Mucosa of rectum (tissue), 2 donors: ENCODE data around the gene TBC1D24.

Source experiments
- H3K27ac ChIP-seq, 2 donors: one replicate each; pipeline ENCODE4 v1.7.0; 2013; ENCODE audit warnings: inconsistent platforms in 2 of 2, low read depth in 2 of 2, low read length in 2 of 2
- H3K27me3 ChIP-seq, 2 donors: one replicate each; pipeline ENCODE4 v1.7.0; 2013; ENCODE audit warnings: low read length in 2 of 2; ENCODE audit not compliant: control insufficient read depth in 2 of 2, insufficient read depth in 2 of 2
- H3K36me3 ChIP-seq, 2 donors: one replicate each; pipeline ENCODE4 v1.7.0; 2013; ENCODE audit warnings: low read length in 2 of 2; ENCODE audit not compliant: control insufficient read depth in 2 of 2, insufficient read depth in 2 of 2
- H3K4me1 ChIP-seq, 2 donors: one replicate each; pipeline ENCODE4 v1.7.0; 2013; ENCODE audit warnings: low read length in 2 of 2, mild to moderate bottlenecking in 1 of 2; ENCODE audit not compliant: control insufficient read depth in 2 of 2, insufficient read depth in 2 of 2
- H3K4me3 ChIP-seq, 2 donors: one replicate each; pipeline ENCODE4 v1.7.0; 2013; ENCODE audit warnings: low read length in 2 of 2
- H3K9ac ChIP-seq, 2 donors: one replicate each; pipeline ENCODE4 v1.7.0; 2013; ENCODE audit warnings: low read length in 2 of 2, low read depth in 1 of 2, mild to moderate bottlenecking in 1 of 2
- H3K9me3 ChIP-seq, 2 donors: one replicate each; pipeline ENCODE4 v1.7.0; 2013; ENCODE audit warnings: low read length in 2 of 2; ENCODE audit not compliant: control insufficient read depth in 2 of 2
- donor health status: healthy.
- donor health status: Normal muscosa, but diverticular disease.

The TBC1D24 gene

DNA sequence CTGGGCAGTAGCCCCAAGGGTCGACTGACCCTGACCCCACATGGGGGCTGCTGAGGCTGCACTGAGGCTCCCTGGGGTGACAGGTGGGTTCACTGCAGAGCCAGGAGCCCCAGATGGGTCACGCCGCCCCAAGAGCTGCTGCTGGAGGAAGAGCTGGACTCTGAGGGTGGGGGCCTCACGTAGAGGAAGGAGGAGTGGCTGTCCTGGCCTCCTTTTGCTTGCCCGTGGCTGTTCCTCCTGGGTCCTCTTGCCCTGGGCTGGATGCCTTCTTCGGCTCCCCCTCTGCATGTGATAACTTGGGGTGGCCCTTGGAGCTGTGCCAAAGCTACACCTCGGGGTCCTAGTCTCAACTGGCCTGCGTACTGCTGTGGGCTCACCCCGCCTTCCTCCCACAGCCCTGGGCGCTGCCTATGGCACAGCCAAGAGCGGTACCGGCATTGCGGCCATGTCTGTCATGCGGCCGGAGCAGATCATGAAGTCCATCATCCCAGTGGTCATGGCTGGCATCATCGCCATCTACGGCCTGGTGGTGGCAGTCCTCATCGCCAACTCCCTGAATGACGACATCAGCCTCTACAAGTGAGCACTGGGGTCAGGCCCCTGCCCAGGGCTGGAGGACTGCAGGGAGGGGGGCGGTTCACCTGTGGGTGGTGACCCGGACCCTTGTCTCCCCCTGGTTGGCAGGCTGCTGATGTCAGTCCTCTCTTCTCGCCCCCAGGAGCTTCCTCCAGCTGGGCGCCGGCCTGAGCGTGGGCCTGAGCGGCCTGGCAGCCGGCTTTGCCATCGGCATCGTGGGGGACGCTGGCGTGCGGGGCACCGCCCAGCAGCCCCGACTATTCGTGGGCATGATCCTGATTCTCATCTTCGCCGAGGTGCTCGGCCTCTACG lies 44.1 kb downstream of the TBC1D24 start:
- H3K9me3 ChIP-seq = no peaks in the 10 kb centered on the region
- H3K4me3 ChIP-seq = peak overlapping the region in 1 of 2 donors; percentile 30
- H3K4me1 ChIP-seq = peaks cover 59 to 62% of the 10 kb centered on the region in 2 donors
- H3K36me3 ChIP-seq = peaks cover 6 to 13% of the 10 kb centered on the region in 2 donors
- no peaks in the 10 kb centered on the region for H3K27me3 ChIP-seq
- H3K9ac ChIP-seq = peak overlapping the region in 1 of 2 donors; percentile 46
- peak overlapping the region; percentile 69 to 80 for H3K27ac ChIP-seq

- H3K9me3 ChIP-seq = no peaks in the 10 kb centered on the region
- H3K27me3 ChIP-seq = no peaks in the 10 kb centered on the region
- H3K9ac ChIP-seq = peak overlapping the region in 1 of 2 donors; percentile 46
- H3K27ac ChIP-seq = peak overlapping the region; percentile 69 to 80
- H3K36me3 ChIP-seq = peaks cover 12 to 13% of the 10 kb centered on the region in 2 donors
- H3K4me3 ChIP-seq = peak overlapping the region in 1 of 2 donors; percentile 30
- H3K4me1 ChIP-seq = peaks cover 65 to 66% of the 10 kb centered on the region in 2 donors
Measured at GRCh38 chr16:2519711-2520080, 44.8 kb downstream of the TBC1D24 start.

DNA sequence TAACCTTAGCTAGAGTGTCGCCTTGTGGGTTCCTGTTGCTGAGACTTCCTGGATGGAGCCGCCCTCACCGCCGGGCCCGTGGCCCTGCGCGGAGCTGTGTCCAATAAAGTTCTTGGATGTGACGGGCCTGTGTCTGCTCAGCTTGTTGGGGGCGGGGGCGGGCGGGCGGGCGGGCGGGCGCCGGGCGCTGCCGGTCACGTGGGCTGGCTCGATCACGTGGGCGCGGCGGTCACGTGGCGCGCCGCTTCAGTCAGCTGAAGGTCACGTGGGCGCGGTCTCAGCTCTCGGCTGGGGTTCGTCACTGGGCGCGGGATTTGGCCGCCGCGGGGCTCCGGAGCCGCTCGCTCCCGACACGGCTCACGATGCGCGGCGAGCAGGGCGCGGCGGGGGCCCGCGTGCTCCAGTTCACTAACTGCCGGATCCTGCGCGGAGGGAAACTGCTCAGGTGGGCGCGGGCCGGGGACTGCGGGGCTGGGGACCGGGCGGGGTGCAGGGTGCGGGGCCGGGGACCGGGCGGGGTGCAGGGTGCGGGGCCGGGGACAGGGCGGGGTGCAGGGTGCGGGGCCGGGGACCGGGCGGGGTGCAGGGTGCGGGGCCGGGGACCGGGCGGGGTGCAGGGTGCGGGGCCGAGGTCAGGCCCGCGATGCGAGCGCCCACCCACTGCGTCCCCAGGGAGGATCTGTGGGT lies 45.3 kb downstream of the TBC1D24 start, which contains the start of gene AMDHD2:
Gene AMDHD2 (plus strand): TSS at position 275 of the 687 bp plus-strand sequence. CDS start 88 bp downstream, at position 363.
- Histone ChIP-seq H3K4me1 (peaks cover 62 to 63% of the 10 kb centered on the region in 2 donors), H3K9me3 (no peaks in the 10 kb centered on the region), H3K27ac (peak within 1 kb of the TSS; percentile 69 to 80), H3K9ac (peak within 1 kb of the TSS; percentile 68 to 71), H3K27me3 (no peaks in the 10 kb centered on the region), H3K36me3 (peaks cover 13% of the 10 kb centered on the region in 2 donors), H3K4me3 (peak within 1 kb of the TSS; percentile 69 to 72)

- H3K9me3 ChIP-seq = no peaks in the 10 kb centered on the region
- H3K27me3 ChIP-seq = no peaks in the 10 kb centered on the region
- peaks cover 15% of the 10 kb centered on the region in 2 donors for H3K36me3 ChIP-seq
- H3K9ac ChIP-seq = peak overlapping the region; percentile 68 to 71
- peak overlapping the region; percentile 69 to 72 for H3K4me3 ChIP-seq
- H3K27ac ChIP-seq = peak overlapping the region in 1 of 2 donors; percentile 67
- H3K4me1 ChIP-seq = peaks cover 55 to 56% of the 10 kb centered on the region in 2 donors
Measured at GRCh38 chr16:2520784-2521531, 46.0 kb downstream of the TBC1D24 start.

GRCh38 chr16:2523801-2524231 lies 48.9 kb downstream of the TBC1D24 start:
- no peak overlapping the region for H3K9ac ChIP-seq
- H3K4me1 ChIP-seq = peaks cover 28 to 29% of the 10 kb centered on the region in 2 donors
- no peaks in the 10 kb centered on the region for H3K27me3 ChIP-seq
- H3K36me3 ChIP-seq = peaks cover 27 to 33% of the 10 kb centered on the region in 2 donors
- H3K9me3 ChIP-seq = no peaks in the 10 kb centered on the region
- no peak overlapping the region for H3K4me3 ChIP-seq
- peak overlapping the region in 1 of 2 donors; percentile 32 for H3K27ac ChIP-seq

DNA sequence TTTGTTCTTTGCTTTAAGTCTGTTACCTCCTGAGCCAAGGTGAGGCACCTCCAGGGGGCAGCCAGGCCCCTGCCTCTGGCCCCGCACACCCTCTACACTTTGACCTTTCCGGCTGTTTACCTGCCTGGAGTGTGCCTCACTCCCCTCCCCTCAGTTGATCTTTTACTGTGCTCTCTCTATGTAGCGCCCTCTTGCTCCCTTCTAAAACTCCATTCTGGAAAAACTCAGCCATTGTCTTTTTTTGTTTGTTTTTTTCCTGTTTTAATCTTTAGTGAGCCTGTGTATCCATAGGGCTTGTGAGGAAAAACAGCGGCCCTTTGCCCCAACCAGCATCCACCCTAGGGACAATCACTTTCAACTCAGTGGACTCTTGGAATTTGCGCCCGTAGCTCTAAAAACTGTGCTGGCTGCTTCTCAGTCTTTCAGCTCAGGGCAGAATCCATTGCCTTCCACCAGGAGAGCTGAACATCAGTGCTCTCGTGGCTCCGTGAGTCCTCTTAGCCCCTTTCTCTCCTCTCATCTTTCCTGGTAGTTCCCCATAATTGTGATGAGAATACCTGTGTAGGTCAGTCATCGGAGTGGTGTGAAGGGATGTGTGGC lies 49.5 kb downstream of the TBC1D24 start:
- H3K4me3 ChIP-seq = no peak overlapping the region
- peaks cover 27 to 34% of the 10 kb centered on the region in 2 donors for H3K36me3 ChIP-seq
- peaks cover 21 to 23% of the 10 kb centered on the region in 2 donors for H3K4me1 ChIP-seq
- peak overlapping the region in 1 of 2 donors; percentile 13 for H3K27ac ChIP-seq
- no peaks in the 10 kb centered on the region for H3K27me3 ChIP-seq
- no peaks in the 10 kb centered on the region for H3K9me3 ChIP-seq
- peak overlapping the region in 1 of 2 donors; percentile 5 for H3K9ac ChIP-seq

DNA sequence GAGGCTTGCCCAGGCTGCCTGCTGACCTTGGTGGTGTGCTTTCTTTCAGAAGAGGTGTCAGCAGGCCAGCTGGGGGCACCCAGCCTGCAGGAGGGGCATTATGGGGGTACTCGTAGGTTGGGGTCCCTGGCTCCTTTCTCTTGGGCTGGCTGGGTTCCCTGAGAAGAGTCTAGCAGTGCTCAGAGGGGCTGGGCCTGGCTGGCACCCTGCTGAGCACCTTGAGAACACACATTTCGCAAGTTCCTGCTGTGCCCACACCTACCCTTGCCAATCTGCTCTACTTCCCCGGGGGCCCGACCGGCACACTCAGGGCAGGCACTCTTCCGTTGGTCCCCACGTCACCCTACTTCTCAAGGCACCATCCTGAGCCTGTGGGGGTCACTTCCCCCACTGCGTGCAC lies 51.2 kb downstream of the TBC1D24 start:
- Histone ChIP-seq H3K27me3 (no peaks in the 10 kb centered on the region), H3K36me3 (peaks cover 27 to 36% of the 10 kb centered on the region in 2 donors), H3K4me1 (peaks cover 15 to 19% of the 10 kb centered on the region in 2 donors), H3K9me3 (no peaks in the 10 kb centered on the region), H3K9ac (no peak overlapping the region), H3K27ac (no peak overlapping the region), H3K4me3 (no peak overlapping the region)

DNA sequence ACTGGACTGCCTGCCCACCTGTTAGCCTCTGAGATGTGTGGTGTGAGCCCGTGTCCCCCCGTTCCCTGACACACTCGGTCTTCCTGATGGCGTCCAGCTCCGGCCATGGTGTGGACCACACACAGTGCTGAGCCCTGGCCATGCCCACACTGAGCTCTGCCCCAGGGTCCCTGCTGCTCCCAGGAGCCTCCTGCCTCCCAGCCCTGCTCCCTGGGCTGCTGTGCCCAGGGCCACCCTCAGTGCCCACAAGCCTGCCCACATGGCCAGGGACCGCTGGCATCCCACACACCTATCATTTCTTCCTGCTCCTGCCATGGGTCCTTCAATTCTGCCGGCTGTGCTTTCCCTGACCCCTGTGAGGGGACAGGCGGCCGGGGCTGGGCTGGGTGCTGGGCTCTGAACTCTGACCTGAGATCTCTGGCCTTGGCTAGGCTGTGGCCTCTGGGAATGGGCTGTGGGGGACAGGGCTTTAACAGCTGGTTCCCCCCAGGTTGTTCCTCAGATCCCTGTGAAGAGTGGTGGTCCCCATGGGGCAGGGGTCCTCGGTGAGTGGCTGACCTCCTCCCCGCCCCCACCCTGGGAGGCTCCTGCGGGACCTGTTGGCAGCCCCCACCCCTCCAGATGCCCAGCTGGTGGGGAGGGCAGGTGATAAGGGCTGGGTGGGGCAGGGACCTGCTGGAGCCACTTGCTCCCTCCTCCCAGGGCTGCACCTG lies 52.3 kb downstream of the TBC1D24 start:
- H3K9me3 ChIP-seq = no peaks in the 10 kb centered on the region
- no peak overlapping the region for H3K9ac ChIP-seq
- peaks cover 17 to 20% of the 10 kb centered on the region in 2 donors for H3K4me1 ChIP-seq
- no peak overlapping the region for H3K4me3 ChIP-seq
- H3K27me3 ChIP-seq = no peaks in the 10 kb centered on the region
- H3K36me3 ChIP-seq = peaks cover 27 to 34% of the 10 kb centered on the region in 2 donors
- no peak overlapping the region for H3K27ac ChIP-seq

- Histone ChIP-seq H3K27ac (no peak overlapping the region), H3K9me3 (no peaks in the 10 kb centered on the region), H3K4me1 (peaks cover 20 to 24% of the 10 kb centered on the region in 2 donors), H3K36me3 (peaks cover 27 to 34% of the 10 kb centered on the region in 2 donors), H3K4me3 (no peak overlapping the region), H3K27me3 (no peaks in the 10 kb centered on the region), H3K9ac (no peak overlapping the region)
Measured at GRCh38 chr16:2527784-2528100, 52.8 kb downstream of the TBC1D24 start.
